ENCODE measurements around the gene PHETA2. TPM values are rescaled to one million over a fixed set of nuclear protein-coding genes. Genes with fewer than 3 reads are reported as not detected.

Gene PHETA2
- total and polyA plus RNA-seq, 2 of the 13 experiments (the other 11 are each of a cell fraction or from before 2014, with no cell fraction given), result 0.07 TPM; not detected in 1

GRCh38 chr22:42064629-42065028 is 9.4 kb upstream of the PHETA2 start (continued):
- TF ChIP-seq NFE2L2 (IDR thresholded peaks at IDR 0.05; ENCODE audit: low read length) (no peak), BORCS8-MEF2B (CRISPR knock-in tag; IDR thresholded peaks at IDR 0.05) (no peak), MLX (CRISPR knock-in tag; IDR thresholded peaks at IDR 0.05) (no peak), HNF4A (CRISPR knock-in tag; IDR thresholded peaks at IDR 0.05) (peak; percentile 81), BCL3 (CRISPR knock-in tag; IDR thresholded peaks at IDR 0.05) (no peak), SALL1 (CRISPR knock-in tag; IDR thresholded peaks at IDR 0.05) (peak; percentile 40), RBFOX2 (IDR thresholded peaks at IDR 0.05; ENCODE audit: low read depth, low read length) (no peak)

GRCh38 chr22:42065438-42066125 is 8.5 kb upstream of the PHETA2 start:
- H3K4me2 ChIP-seq (ENCODE audit: low read depth, low read length), result no peak overlapping the region
- no peak overlapping the region for H3K9ac ChIP-seq (ENCODE audit: insufficient read depth, low read depth, low read length)
- peaks cover 6 to 7% of the 10 kb centered on the region in 2 experiments; a peak in 3 of 5 replicates for H3K36me3 ChIP-seq (replicated peaks in 1 of 2; ENCODE audit: control insufficient read depth in 1 of 2, insufficient read depth in 2 of 2, low read length in 2 of 2)
- no peak for FAIRE-seq
- WGBS (ENCODE audit: low lambda C conversion rate), result 88% methylated on average over 13 of the region's 13 CpGs
- no peaks in the 10 kb centered on the region for H4K20me1 ChIP-seq (ENCODE audit: insufficient read depth, low read length)
- in situ Hi-C loops (cut with HindIII; ENCODE audit: extremely low pct_ligation_motif_present, low pct_unique_long_range_greater_than_20kb) (no loop called here), intact Hi-C loops (cut with micrococcal nuclease; ENCODE audit: unreplicated experiment) (no loop called here)
- ChIA-PET POLR2A (interaction anchor here (1.6 kb wide), 1 partner anchor 13 kb away, joined by 5 read pairs; no protein-coding TSS in a partner anchor), CTCF (ENCODE audit: low intra/inter-chr PET ratio, low total read pairs) (no interaction called here)
- no peaks in the 10 kb centered on the region for H3K9me3 ChIP-seq (ENCODE audit: low read length)
- H3K27ac ChIP-seq (ENCODE audit: extremely low read length, insufficient read depth, low read length), result peak overlapping the region; percentile 14
- no peak for ATAC-seq
- H3K4me3 ChIP-seq (replicated peaks in 1 of 3; ENCODE audit: insufficient read depth in 1 of 3, low read depth in 2 of 3, low read length in 3 of 3), result no peak overlapping the region
- no peak for DNase-seq (ENCODE audit: low spot score)
- H3K4me1 ChIP-seq (ENCODE audit: insufficient read depth, low read length), result peaks cover 24% of the 10 kb centered on the region
- no TSS peak for BruUV-seq (replicated peaks)
- no peak overlapping the region for H2AFZ ChIP-seq (ENCODE audit: low read length)
- H3K79me2 ChIP-seq (ENCODE audit: insufficient read depth, low read length), result no peaks in the 10 kb centered on the region
- H3K27me3 ChIP-seq (ENCODE audit: control insufficient read depth in 1 of 2, insufficient read depth in 2 of 2, low read length in 2 of 2), result no peaks in the 10 kb centered on the region
- TF ChIP-seq ZFP91 (CRISPR knock-in tag; IDR thresholded peaks at IDR 0.05; ENCODE audit: borderline replicate concordance) (no peak), ZBTB20 (CRISPR knock-in tag; IDR thresholded peaks at IDR 0.05; ENCODE audit: borderline replicate concordance, low read depth) (no peak), HMG20B (CRISPR knock-in tag; conservative IDR thresholded peaks at IDR 0.05) (no peak), ZFAT (CRISPR knock-in tag; conservative IDR thresholded peaks at IDR 0.05) (no peak), GFI1 (CRISPR knock-in tag; IDR thresholded peaks at IDR 0.05; ENCODE audit: borderline replicate concordance) (no peak), PCBP2 (optimal IDR thresholded peaks at IDR 0.05; ENCODE audit: low read depth, low read length, poor library complexity, severe bottlenecking) (no peak), HMG20A (CRISPR knock-in tag; IDR thresholded peaks at IDR 0.05; ENCODE audit: borderline replicate concordance) (no peak), HNRNPL (IDR thresholded peaks at IDR 0.05; ENCODE audit: low read depth, low read length) (no peak), TBP (CRISPR knock-in tag; IDR thresholded peaks at IDR 0.05) (no peak), ZNF768 (CRISPR knock-in tag; IDR thresholded peaks at IDR 0.05) (no peak), ZNF549 (CRISPR knock-in tag; IDR thresholded peaks at IDR 0.05) (no peak), SSRP1 (CRISPR knock-in tag; IDR thresholded peaks at IDR 0.05) (no peak), ZNF713 (CRISPR knock-in tag; IDR thresholded peaks at IDR 0.05) (no peak), ZSCAN9 (CRISPR knock-in tag; IDR thresholded peaks at IDR 0.05; ENCODE audit: borderline replicate concordance) (no peak), ZSCAN25 (CRISPR knock-in tag; IDR thresholded peaks at IDR 0.05) (no peak)
